ENCODE data around the gene ABCC9. TPM values are rescaled to one million over a fixed set of nuclear protein-coding genes. Genes with fewer than 3 reads are reported as not detected.
"Not testable (repeated sequence)": the region's sequence is repeated elsewhere in the genome, so short reads cannot be mapped to it uniquely, and the experiment has no call there.

ABCC9 gene
- total RNA-seq, 1 donor from 2014 or later: 0.02 TPM

- Mint-ChIP-seq H3K9me3 (no peaks in the 10 kb centered on the region), H3K27ac (no peak overlapping the region), H3K4me1 (ENCODE audit: low read depth) (no peaks in the 10 kb centered on the region), H3K27me3 (ENCODE audit: low read depth) (no peaks in the 10 kb centered on the region), H3K4me3 (ENCODE audit: low read depth) (no peak overlapping the region), H3K36me3 (ENCODE audit: low read depth) (no peaks in the 10 kb centered on the region)
- intact Hi-C loops (cut with micrococcal nuclease): no loop called here
- no peak for DNase-seq (ENCODE audit: low spot score)
Measured at GRCh38 chr12:21962236-21962635, 21.0 kb upstream of the ABCC9 start.

GRCh38 chr12:21950649-21951048 is 9.4 kb upstream of the ABCC9 start:
- no peak overlapping the region for H3K27ac Mint-ChIP-seq
- H3K4me1 Mint-ChIP-seq (ENCODE audit: low read depth): no peaks in the 10 kb centered on the region
- H3K36me3 Mint-ChIP-seq (ENCODE audit: low read depth): no peaks in the 10 kb centered on the region
- H3K9me3 Mint-ChIP-seq: peaks cover 15% of the 10 kb centered on the region
- no peak overlapping the region for H3K4me3 Mint-ChIP-seq (ENCODE audit: low read depth)
- H3K27me3 Mint-ChIP-seq (ENCODE audit: low read depth): no peaks in the 10 kb centered on the region
- DNase-seq (ENCODE audit: low spot score): no peak
- intact Hi-C loops (cut with micrococcal nuclease): no loop called here

GRCh38 chr12:21949036-21949435 is 7.8 kb upstream of the ABCC9 start:
- peaks cover 15% of the 10 kb centered on the region for H3K9me3 Mint-ChIP-seq
- H3K27ac Mint-ChIP-seq: no peak overlapping the region
- intact Hi-C loops (cut with micrococcal nuclease): no loop called here
- H3K4me3 Mint-ChIP-seq (ENCODE audit: low read depth): no peak overlapping the region
- no peak for DNase-seq (ENCODE audit: low spot score)
- peaks cover 2% of the 10 kb centered on the region for H3K27me3 Mint-ChIP-seq (ENCODE audit: low read depth)
- no peaks in the 10 kb centered on the region for H3K36me3 Mint-ChIP-seq (ENCODE audit: low read depth)
- H3K4me1 Mint-ChIP-seq (ENCODE audit: low read depth): no peaks in the 10 kb centered on the region

GRCh38 chr12:21946983-21947382 is 5.8 kb upstream of the ABCC9 start:
- peaks cover 15% of the 10 kb centered on the region for H3K9me3 Mint-ChIP-seq
- no peaks in the 10 kb centered on the region for H3K4me1 Mint-ChIP-seq (ENCODE audit: low read depth)
- no peak for DNase-seq (ENCODE audit: low spot score)
- H3K4me3 Mint-ChIP-seq (ENCODE audit: low read depth): no peak overlapping the region
- intact Hi-C loops (cut with micrococcal nuclease): no loop called here
- H3K36me3 Mint-ChIP-seq (ENCODE audit: low read depth): no peaks in the 10 kb centered on the region
- no peak overlapping the region for H3K27ac Mint-ChIP-seq
- peaks cover 16% of the 10 kb centered on the region for H3K27me3 Mint-ChIP-seq (ENCODE audit: low read depth)

GRCh38 chr12:21945002-21945401 is 3.8 kb upstream of the ABCC9 start:
- peaks cover 10% of the 10 kb centered on the region for H3K9me3 Mint-ChIP-seq
- H3K27ac Mint-ChIP-seq: no peak overlapping the region
- intact Hi-C loops (cut with micrococcal nuclease): no loop called here
- no peak for DNase-seq (ENCODE audit: low spot score)
- H3K27me3 Mint-ChIP-seq (ENCODE audit: low read depth): peaks cover 36% of the 10 kb centered on the region
- H3K4me3 Mint-ChIP-seq (ENCODE audit: low read depth): no peak overlapping the region
- H3K36me3 Mint-ChIP-seq (ENCODE audit: low read depth): no peaks in the 10 kb centered on the region
- peaks cover 12% of the 10 kb centered on the region for H3K4me1 Mint-ChIP-seq (ENCODE audit: low read depth)

GRCh38 chr12:21942377-21942703 is 1.1 kb upstream of the ABCC9 start:
- Mint-ChIP-seq H3K27ac (no peak overlapping the region), H3K27me3 (ENCODE audit: low read depth) (peaks cover 53% of the 10 kb centered on the region), H3K4me3 (ENCODE audit: low read depth) (no peak overlapping the region), H3K9me3 (peaks cover 7% of the 10 kb centered on the region), H3K4me1 (ENCODE audit: low read depth) (peaks cover 21% of the 10 kb centered on the region), H3K36me3 (ENCODE audit: low read depth) (no peaks in the 10 kb centered on the region)
- no peak for DNase-seq (ENCODE audit: low spot score)
- intact Hi-C loops (cut with micrococcal nuclease): loop anchor here (5.0 kb wide), 1 partner anchor 165 kb away; no protein-coding TSS in a partner anchor

- Mint-ChIP-seq H3K9me3 (peaks cover 3% of the 10 kb centered on the region), H3K4me3 (ENCODE audit: low read depth) (peak overlapping the region; percentile 51), H3K27me3 (ENCODE audit: low read depth) (peaks cover 58% of the 10 kb centered on the region), H3K27ac (no peak overlapping the region), H3K4me1 (ENCODE audit: low read depth) (peaks cover 21% of the 10 kb centered on the region), H3K36me3 (ENCODE audit: low read depth) (no peaks in the 10 kb centered on the region)
- intact Hi-C loops (cut with micrococcal nuclease): loop anchor here (5.0 kb wide), 1 partner anchor 164 kb away; no protein-coding TSS in a partner anchor
- no peak for DNase-seq (ENCODE audit: low spot score)
Measured at GRCh38 chr12:21941506-21942376, 515 bp upstream of the ABCC9 start.

GRCh38 chr12:21939435-21939834 is 1.8 kb downstream of the ABCC9 start:
- Mint-ChIP-seq H3K36me3 (ENCODE audit: low read depth) (no peaks in the 10 kb centered on the region), H3K4me1 (ENCODE audit: low read depth) (peaks cover 21% of the 10 kb centered on the region), H3K9me3 (no peaks in the 10 kb centered on the region), H3K27ac (no peak overlapping the region), H3K27me3 (ENCODE audit: low read depth) (peaks cover 67% of the 10 kb centered on the region), H3K4me3 (ENCODE audit: low read depth) (no peak overlapping the region)
- intact Hi-C loops (cut with micrococcal nuclease): no loop called here
- no peak for DNase-seq (ENCODE audit: low spot score)

- Mint-ChIP-seq H3K9me3 (no peaks in the 10 kb centered on the region), H3K27me3 (ENCODE audit: low read depth) (peaks cover 64% of the 10 kb centered on the region), H3K4me1 (ENCODE audit: low read depth) (peaks cover 21% of the 10 kb centered on the region), H3K4me3 (ENCODE audit: low read depth) (no peak overlapping the region), H3K36me3 (ENCODE audit: low read depth) (no peaks in the 10 kb centered on the region), H3K27ac (no peak overlapping the region)
- intact Hi-C loops (cut with micrococcal nuclease): no loop called here
- no peak for DNase-seq (ENCODE audit: low spot score)
Measured at GRCh38 chr12:21938879-21939278, 2.3 kb downstream of the ABCC9 start.

- Mint-ChIP-seq H3K4me3 (ENCODE audit: low read depth) (no peak overlapping the region), H3K27ac (no peak overlapping the region), H3K27me3 (ENCODE audit: low read depth) (peaks cover 23% of the 10 kb centered on the region), H3K36me3 (ENCODE audit: low read depth) (no peaks in the 10 kb centered on the region), H3K4me1 (ENCODE audit: low read depth) (peaks cover 6% of the 10 kb centered on the region), H3K9me3 (no peaks in the 10 kb centered on the region)
- intact Hi-C loops (cut with micrococcal nuclease): no loop called here
- no peak for DNase-seq (ENCODE audit: low spot score)
Measured at GRCh38 chr12:21934173-21934572, 7.1 kb downstream of the ABCC9 start.

- H3K36me3 Mint-ChIP-seq (ENCODE audit: low read depth): no peaks in the 10 kb centered on the region
Measured at GRCh38 chr12:21933656-21934055, 7.6 kb downstream of the ABCC9 start.

GRCh38 chr12:21929972-21930371 is 11.3 kb downstream of the ABCC9 start:
- intact Hi-C loops (cut with micrococcal nuclease): not testable (repeated sequence)

More at GRCh38 chr12:21933656-21934055, 7.6 kb downstream of the ABCC9 start:
- no peak for DNase-seq (ENCODE audit: low spot score)
- peaks cover under 1% of the 10 kb centered on the region for H3K4me1 Mint-ChIP-seq (ENCODE audit: low read depth)
- H3K4me3 Mint-ChIP-seq (ENCODE audit: low read depth): no peak overlapping the region
- no peaks in the 10 kb centered on the region for H3K9me3 Mint-ChIP-seq
- intact Hi-C loops (cut with micrococcal nuclease): no loop called here
- peaks cover 18% of the 10 kb centered on the region for H3K27me3 Mint-ChIP-seq (ENCODE audit: low read depth)
- no peak overlapping the region for H3K27ac Mint-ChIP-seq

GRCh38 chr12:21925296-21925913 is 15.8 kb downstream of the ABCC9 start:
- Mint-ChIP-seq H3K9me3 (no peaks in the 10 kb centered on the region), H3K4me3 (ENCODE audit: low read depth) (no peak overlapping the region), H3K36me3 (ENCODE audit: low read depth) (no peaks in the 10 kb centered on the region), H3K4me1 (ENCODE audit: low read depth) (no peaks in the 10 kb centered on the region), H3K27me3 (ENCODE audit: low read depth) (no peaks in the 10 kb centered on the region), H3K27ac (no peak overlapping the region)
- intact Hi-C loops (cut with micrococcal nuclease): no loop called here
- DNase-seq (ENCODE audit: low spot score): no peak

More at GRCh38 chr12:21929972-21930371, 11.3 kb downstream of the ABCC9 start:
- H3K9me3 Mint-ChIP-seq; H3K4me1 Mint-ChIP-seq (ENCODE audit: low read depth); H3K4me3 Mint-ChIP-seq (ENCODE audit: low read depth); DNase-seq (ENCODE audit: low spot score); H3K27me3 Mint-ChIP-seq (ENCODE audit: low read depth); H3K36me3 Mint-ChIP-seq (ENCODE audit: low read depth); H3K27ac Mint-ChIP-seq: not testable (repeated sequence)
